ENCODE results near the gene CLSTN2. TPM values are rescaled to one million over a fixed set of nuclear protein-coding genes. Genes with fewer than 3 reads are reported as not detected.

CLSTN2 gene
- total and polyA plus RNA-seq, 12 donors, result 0.67 to 17.8 (median 5.3) TPM

- 87 to 94% (median 88%) methylated on average over 2 of the region's 2 CpGs for WGBS, 4 donors
Measured at GRCh38 chr3:139893267-139893962, 41.6 kb upstream of the CLSTN2 start.

GRCh38 chr3:139893963-139894642 lies 40.9 kb upstream of the CLSTN2 start:
- Histone ChIP-seq H3K4me1 (replicated peaks in 1 of 2) (peaks cover 6 to 11% of the 10 kb centered on the region in 2 donors), H3K9me3 (replicated peaks in 1 of 3) (no peaks in the 10 kb centered on the region), H3K36me3 (replicated peaks in 1 of 2) (no peaks in the 10 kb centered on the region), H3K4me3 (no peak overlapping the region), H3K27ac (peak overlapping the region in 1 of 5 donors; percentile 25), H3K27me3 (no peaks in the 10 kb centered on the region)
- intact Hi-C loops (cut with DNase I), result no loop called here
- TF ChIP-seq CTCF (IDR thresholded peaks at IDR 0.05) (no peak), POLR2A (IDR thresholded peaks at IDR 0.05) (no peak)
- no peak for DNase-seq
- 68 to 83% (median 80%) methylated on average over 5 of the region's 5 CpGs for WGBS, 4 donors

More at GRCh38 chr3:139893267-139893962, 41.6 kb upstream of the CLSTN2 start:
- Histone ChIP-seq H3K27ac (peak overlapping the region in 1 of 5 donors; percentile 9), H3K4me1 (replicated peaks in 1 of 2) (peaks cover 6 to 11% of the 10 kb centered on the region in 2 donors), H3K4me3 (no peak overlapping the region), H3K27me3 (no peaks in the 10 kb centered on the region), H3K36me3 (replicated peaks in 1 of 2) (no peaks in the 10 kb centered on the region), H3K9me3 (replicated peaks in 1 of 3) (no peaks in the 10 kb centered on the region)
- peak in 2 of 7 donors; percentile 14 to 17 for DNase-seq
- intact Hi-C loops (cut with DNase I), result no loop called here
- no peak for TF ChIP-seq POLR2A (IDR thresholded peaks at IDR 0.05)
- no peak for TF ChIP-seq CTCF (IDR thresholded peaks at IDR 0.05)

GRCh38 chr3:139894643-139894989 lies 40.4 kb upstream of the CLSTN2 start:
- peak; percentile 47 to 75 (median 66) for DNase-seq
- H3K27ac ChIP-seq, result peak overlapping the region in 2 of 5 donors; percentile 25 to 42
- TF ChIP-seq CTCF (IDR thresholded peaks at IDR 0.05), result no peak
- no peak for TF ChIP-seq POLR2A (IDR thresholded peaks at IDR 0.05)
- 27 to 53% (median 42%) methylated on average over 1 of the region's 1 CpG for WGBS, 4 donors
- H3K4me1 ChIP-seq (replicated peaks in 1 of 2), result peaks cover 6 to 11% of the 10 kb centered on the region in 2 donors
- intact Hi-C loops (cut with DNase I), result no loop called here
- H3K36me3 ChIP-seq (replicated peaks in 1 of 2), result no peaks in the 10 kb centered on the region
- no peaks in the 10 kb centered on the region for H3K27me3 ChIP-seq
- H3K4me3 ChIP-seq, result no peak overlapping the region
- H3K9me3 ChIP-seq (replicated peaks in 1 of 3), result no peaks in the 10 kb centered on the region

- no peak overlapping the region for H3K4me3 ChIP-seq
- H3K36me3 ChIP-seq (replicated peaks in 1 of 2), result no peaks in the 10 kb centered on the region
- WGBS, 4 donors, result 78 to 89% (median 86%) methylated on average over 5 of the region's 5 CpGs
- intact Hi-C loops (cut with DNase I), result no loop called here
- no peak overlapping the region for H3K27ac ChIP-seq
- H3K9me3 ChIP-seq (replicated peaks in 1 of 3), result no peaks in the 10 kb centered on the region
- no peaks in the 10 kb centered on the region for H3K27me3 ChIP-seq
- TF ChIP-seq CTCF (IDR thresholded peaks at IDR 0.05), result no peak
- peaks cover 6 to 11% of the 10 kb centered on the region in 2 donors for H3K4me1 ChIP-seq (replicated peaks in 1 of 2)
- DNase-seq, result no peak
Measured at GRCh38 chr3:139897759-139898158, 37.2 kb upstream of the CLSTN2 start.
